Ovary (tissue), 10 donors: ENCODE results near the gene NR3C2. TPM values are rescaled to one million over a fixed set of nuclear protein-coding genes. Genes with fewer than 3 reads are reported as not detected.
A peak's percentile ranks its signal among the peaks of the same experiment; 100 is the strongest.

ENCODE experiments used
- DNase-seq, 5 donors: peaks; one replicate each; pipeline ENCODE4 v3.0.0-alpha.2; 2019 to 2020
- H3K27ac ChIP-seq, 2 donors: fragments of 200-600 bp; one replicate each; pipeline versions ENCODE4 v1.5.1 to v1.8.0; 2019 to 2022
- H3K27me3 ChIP-seq: fragments of 200-600 bp; one replicate; pipeline ENCODE4 v1.8.0; 2022
- H3K36me3 ChIP-seq: fragments of 200-600 bp; sonication (generic); one replicate; pipeline ENCODE4 v1.5.1; 2019
- H3K4me1 ChIP-seq: one replicate; pipeline ENCODE4 v1.8.1; 2013; ENCODE audit warnings: mild to moderate bottlenecking, moderate library complexity; ENCODE audit not compliant: insufficient read depth
- H3K4me3 ChIP-seq: fragments of 200-600 bp; sonication (generic); one replicate; pipeline ENCODE4 v1.5.1; 2017
- H3K9me3 ChIP-seq, 2 donors: fragments of 200-600 bp in 1 of 2; sonication (generic) in 1 of 2; one replicate each; pipeline versions ENCODE4 v1.5.1 to v1.8.1; 2013 to 2019; ENCODE audit warnings: mild to moderate bottlenecking in 1 of 2, moderate library complexity in 1 of 2
- EP300 ChIP-seq: sonication (generic); formaldehyde crosslinking; IDR thresholded peaks from one replicate; pipeline ENCODE4 v1.6.1; 2017; ENCODE audit warnings: antibody characterized with exemption
- POLR2A ChIP-seq: fragments of 450-650 bp; IDR thresholded peaks from one replicate; pipeline ENCODE4 v1.6.1; 2017; ENCODE audit warnings: antibody characterized with exemption, mild to moderate bottlenecking, moderate library complexity
- WGBS, 3 donors: extraction: QIAGEN DNeasy Blood & Tissue Kit in 1 of 3; methylation state at CpG; one replicate each; pipeline versions ENCODE4 v1.1.5 to v1.1.7; 2013 to 2017; 5-methylcytosine and 5-hydroxymethylcytosine counted together
- intact Hi-C, 4 donors: fragments of 100-400 bp; cut with DNase I; formaldehyde crosslinking; loops; one replicate each; pipeline versions ENCODE4 v1.11.0 to v1.15.1; 2022 to 2023
- long read RNA-seq, 3 donors: library from polyadenylated mRNA in 2 of 3; unstranded in 2 of 3; transcript quantifications; one replicate each; pipeline ENCODE4 v2.0.0 and lab custom pipeline, GENCODE V29; 2021 to 2026
- polyA plus RNA-seq, 2 donors: library from polyadenylated mRNA; stranded (reverse); fragments of 200-250 nt in 1 of 2; fragments of 350-450 nt in 1 of 2; fragmentation: Illumina TruSeq in 1 of 2; extraction: RNeasy Lipid Tissue Mini Kit (QIAGEN cat#74804) in 1 of 2; gene quantifications; one replicate each; pipeline ENCODE4 v1.2.3, GENCODE V29; 2013 to 2014
- total RNA-seq, 7 donors: library from RNA; depleted of rRNA in 2 of 7; stranded (reverse); fragments of >200 nt in 2 of 7; fragmentation: NEBNext Ultra II Directional in 3 of 7; extraction: Animal tissue kit (Norgen Biotek cat#: 25700) in 3 of 7; gene quantifications; one replicate each; pipeline versions ENCODE4 v1.1.0 to v1.2.4, GENCODE V29; 2016 to 2023
- TF ChIP-seq, protein P1 (sequence below), 3 donors: fragments of 450-650 bp in 2 of 3; fragments of 200-600 bp in 1 of 3; IDR thresholded peaks; one replicate each; pipeline versions ENCODE4 v1.5.1 to v1.8.0; 2016 to 2022; ENCODE audit warnings: antibody characterized with exemption in 3 of 3, mild to moderate bottlenecking in 1 of 3
- donor health status: DM: no; HTN: no; CAD: no; lungs with moderate emphysema.
- donor health status: DM: no; HTN: no; CAD: no.
- donor health status: Bipolar disorder and iron deficiency.
- donor health status: DM: yes; HTN: yes; CAD: no.
- donor health status: DM: no; HTN: no; CAD: no.
- donor health status: DM: yes; HTN: yes; CAD: no.

The NR3C2 gene
- total RNA-seq (10 to 100 TPM; 11.0 to 37.5 (median 25.9) TPM), polyA plus RNA-seq (10 to 100 TPM in 1 of 2 donors, 1 to 10 TPM in 1; 6.8 to 16.1 TPM)
- long read RNA-seq, donor 1, partial matches to known transcripts: 4 of 25 reads
- long read RNA-seq, donor 1, other reads (novel, unspliced or antisense): 20 of 25 reads
- long read RNA-seq, donor 2, full-length matches to known transcripts: 1 of 1 reads
- long read RNA-seq, donor 2, partial matches to known transcripts: 0 of 1 reads
- long read RNA-seq, donor 2, other reads (novel, unspliced or antisense): 0 of 1 reads
- long read RNA-seq, donor 3, full-length matches to known transcripts: 4 of 18 reads
- long read RNA-seq, donor 3, partial matches to known transcripts: 1 of 18 reads
- long read RNA-seq, donor 3, other reads (novel, unspliced or antisense): 13 of 18 reads

DNA sequence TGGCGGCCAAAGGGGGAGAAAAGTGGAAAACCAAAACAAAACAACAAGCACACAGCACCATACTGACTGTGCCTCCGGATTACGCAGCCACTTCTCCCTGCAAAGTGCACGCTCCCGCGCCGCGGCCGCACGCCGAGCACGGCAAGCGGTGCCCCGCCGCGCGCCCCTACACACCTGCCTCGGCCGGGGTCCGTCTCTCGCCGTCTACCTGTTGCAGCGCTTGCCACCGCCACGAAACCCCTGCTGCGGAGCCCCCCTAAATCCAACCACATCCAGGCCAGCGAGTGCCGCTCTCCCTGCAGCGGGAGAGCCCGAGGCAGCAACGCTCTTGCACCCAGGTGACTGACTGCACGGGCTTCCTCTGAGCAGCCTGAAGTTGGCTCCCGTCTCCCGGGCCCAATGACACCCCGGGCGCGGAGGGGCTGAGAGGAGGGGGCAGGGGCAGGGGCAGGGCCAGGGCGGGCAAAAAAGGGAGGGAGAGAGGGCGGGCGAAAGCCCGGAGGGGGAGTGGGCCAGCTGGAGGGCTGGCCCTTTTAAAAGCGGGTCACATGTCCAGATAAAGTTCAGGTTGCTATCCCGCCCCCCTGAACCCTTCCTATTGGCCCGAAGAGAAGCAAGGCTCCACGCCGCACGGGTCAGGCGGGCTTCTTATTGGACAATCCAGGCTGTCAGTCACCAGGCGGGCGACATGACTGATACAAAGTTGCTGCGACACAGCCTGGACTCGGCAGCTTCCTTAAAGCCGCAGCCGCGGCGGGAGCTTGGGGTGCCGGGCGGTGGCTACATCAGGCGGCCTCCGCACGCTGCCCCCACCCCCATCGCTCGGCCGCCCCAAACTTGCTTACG, at the start of gene NR3C2:
Gene NR3C2, minus strand, starts transcription at position 429 of the 846 bp plus-strand sequence.
- Histone ChIP-seq H3K4me1 (peaks cover 2% of the 10 kb centered on the region), H3K27me3 (no peaks in the 10 kb centered on the region), H3K4me3 (peak within 1 kb of the TSS; percentile 97), H3K9me3 (no peaks in the 10 kb centered on the region), H3K27ac (peak within 1 kb of the TSS; percentile 91 to 93), H3K36me3 (no peaks in the 10 kb centered on the region)
- WGBS, 3 donors: 0 to 1% (median 0%) methylated on average over 56 to 65 of the region's 65 CpGs
- intact Hi-C loops: loop anchor here in 1 of 4 donors (2.0 kb wide), 1 partner anchor 711 kb away; no protein-coding TSS in a partner anchor
- TF ChIP-seq POLR2A: peak; percentile 100
- TF ChIP-seq EP300: no peak
- TF ChIP-seq, protein P1, sequence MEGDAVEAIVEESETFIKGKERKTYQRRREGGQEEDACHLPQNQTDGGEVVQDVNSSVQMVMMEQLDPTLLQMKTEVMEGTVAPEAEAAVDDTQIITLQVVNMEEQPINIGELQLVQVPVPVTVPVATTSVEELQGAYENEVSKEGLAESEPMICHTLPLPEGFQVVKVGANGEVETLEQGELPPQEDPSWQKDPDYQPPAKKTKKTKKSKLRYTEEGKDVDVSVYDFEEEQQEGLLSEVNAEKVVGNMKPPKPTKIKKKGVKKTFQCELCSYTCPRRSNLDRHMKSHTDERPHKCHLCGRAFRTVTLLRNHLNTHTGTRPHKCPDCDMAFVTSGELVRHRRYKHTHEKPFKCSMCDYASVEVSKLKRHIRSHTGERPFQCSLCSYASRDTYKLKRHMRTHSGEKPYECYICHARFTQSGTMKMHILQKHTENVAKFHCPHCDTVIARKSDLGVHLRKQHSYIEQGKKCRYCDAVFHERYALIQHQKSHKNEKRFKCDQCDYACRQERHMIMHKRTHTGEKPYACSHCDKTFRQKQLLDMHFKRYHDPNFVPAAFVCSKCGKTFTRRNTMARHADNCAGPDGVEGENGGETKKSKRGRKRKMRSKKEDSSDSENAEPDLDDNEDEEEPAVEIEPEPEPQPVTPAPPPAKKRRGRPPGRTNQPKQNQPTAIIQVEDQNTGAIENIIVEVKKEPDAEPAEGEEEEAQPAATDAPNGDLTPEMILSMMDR (IDR thresholded peaks at IDR 0.05): peak in 1 of 3 donors; percentile 22
- peak; percentile 97 to 99 (median 99) for DNase-seq

DNA sequence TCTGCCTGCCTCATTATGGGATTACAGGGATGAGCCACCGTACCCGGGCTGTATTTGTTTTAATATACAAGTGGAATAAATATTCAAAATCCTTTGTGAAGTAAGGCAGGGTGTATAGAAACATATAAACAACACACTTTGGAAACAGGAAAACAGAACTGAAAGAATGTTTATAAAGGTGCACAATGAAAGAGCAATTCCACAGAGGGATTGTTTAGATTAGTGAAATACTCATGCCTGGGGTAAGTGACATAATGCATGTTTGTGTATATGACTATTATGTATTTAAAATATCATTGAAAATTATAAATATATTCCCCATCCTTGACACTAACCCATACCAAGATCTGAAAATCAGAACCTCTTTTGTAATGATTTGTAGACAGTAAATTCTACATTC, 45.0 kb upstream of the NR3C2 start:
- Histone ChIP-seq H3K4me3 (no peak overlapping the region), H3K9me3 (peaks cover 0 to 7% of the 10 kb centered on the region in 2 donors), H3K27ac (no peak overlapping the region), H3K36me3 (no peaks in the 10 kb centered on the region), H3K27me3 (no peaks in the 10 kb centered on the region), H3K4me1 (no peaks in the 10 kb centered on the region)
- 24 to 52% (median 38%) methylated on average over 2 of the region's 2 CpGs for WGBS, 3 donors
- intact Hi-C loops: no loop called here
- DNase-seq: no peak
- no peak for TF ChIP-seq POLR2A
- TF ChIP-seq, protein P1 (IDR thresholded peaks at IDR 0.05): no peak
- TF ChIP-seq EP300: no peak

DNA sequence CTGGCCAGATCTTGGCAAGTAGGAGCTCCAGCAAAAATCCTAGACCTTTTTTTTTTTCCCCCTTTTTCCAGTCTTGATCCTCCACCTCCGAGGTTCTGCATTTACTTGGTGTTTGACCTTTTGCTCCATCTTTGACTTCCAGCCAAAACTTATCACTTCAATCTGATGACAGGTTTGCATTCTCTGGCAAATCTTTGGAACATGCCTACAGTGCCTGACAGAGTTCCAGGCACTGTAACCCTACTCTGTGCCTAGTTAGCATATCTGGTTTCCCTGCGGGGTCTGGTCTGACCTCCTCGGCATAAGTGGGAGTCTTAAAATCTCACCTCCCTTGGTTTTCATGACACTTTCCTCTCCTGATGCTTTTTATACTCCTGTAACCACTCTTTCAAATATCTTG, 39.4 kb upstream of the NR3C2 start:
- Histone ChIP-seq H3K4me3 (no peak overlapping the region), H3K27me3 (no peaks in the 10 kb centered on the region), H3K4me1 (no peaks in the 10 kb centered on the region), H3K36me3 (no peaks in the 10 kb centered on the region), H3K27ac (no peak overlapping the region), H3K9me3 (peaks cover 0 to 7% of the 10 kb centered on the region in 2 donors)
- no peak for DNase-seq
- TF ChIP-seq, protein P1 (IDR thresholded peaks at IDR 0.05): no peak
- TF ChIP-seq EP300 (no peak), POLR2A (no peak)
- WGBS, 3 donors: 63 to 76% (median 69%) methylated on average over 3 of the region's 3 CpGs
- intact Hi-C loops: no loop called here

DNA sequence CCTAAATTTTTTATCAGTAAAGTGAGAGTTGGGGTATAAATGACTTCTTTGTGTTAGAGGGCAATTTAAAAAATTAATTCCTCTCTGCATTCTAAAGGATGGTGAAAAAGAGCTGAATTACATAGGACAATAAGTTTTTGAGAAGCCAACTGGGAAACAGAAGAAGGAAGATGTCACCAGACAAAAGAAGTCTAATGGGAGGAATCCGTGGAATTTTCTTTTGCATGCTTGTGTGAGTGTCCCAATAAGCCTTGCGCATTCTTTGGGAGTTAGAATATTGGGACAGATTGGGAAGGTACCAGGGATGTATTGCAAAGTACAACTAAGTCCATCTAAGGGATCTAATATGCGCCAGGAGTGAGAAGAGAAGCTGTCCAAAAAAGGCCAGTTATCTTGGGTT, 35.1 kb upstream of the NR3C2 start:
- DNase-seq: no peak
- WGBS, 3 donors: 36 to 67% (median 37%) methylated on average over 3 of the region's 3 CpGs
- TF ChIP-seq, protein P1 (IDR thresholded peaks at IDR 0.05): no peak
- TF ChIP-seq EP300 (no peak), POLR2A (no peak)
- Histone ChIP-seq H3K27ac (no peak overlapping the region), H3K4me3 (no peak overlapping the region), H3K9me3 (no peaks in the 10 kb centered on the region), H3K4me1 (no peaks in the 10 kb centered on the region), H3K27me3 (no peaks in the 10 kb centered on the region), H3K36me3 (no peaks in the 10 kb centered on the region)
- intact Hi-C loops: no loop called here
